CD4-positive, CD25-positive, alpha-beta regulatory T cell (primary cell): Measurements from ENCODE around the gene GMPR2. TPM values are rescaled to one million over a fixed set of nuclear protein-coding genes. Genes with fewer than 3 reads are reported as not detected.
"Not testable (repeated sequence)": the region's sequence is repeated elsewhere in the genome, so short reads cannot be mapped to it uniquely, and the experiment has no call there.

ENCODE experiments used
- ATAC-seq, 2 donors: fragments of 150-1000 bp; cut with Tn5 transposase; one replicate each; pipeline ENCODE4 v1.10.0; 2021; ENCODE audit warnings: low read depth in 2 of 2, moderate number of reproducible peaks in 2 of 2, moderate library complexity in 1 of 2
- DNase-seq, 3 donors: peaks; one replicate each; pipeline versions ENCODE4 v3.0.0 to v3.0.0-alpha.2; 2012 to 2022; ENCODE audit warnings: mixed read lengths in 1 of 3
- H3K27ac ChIP-seq: one replicate; pipeline ENCODE4 v1.7.0; 2013; ENCODE audit warnings: mild to moderate bottlenecking, low read length; ENCODE audit not compliant: insufficient read depth, poor library complexity, severe bottlenecking
- H3K27me3 ChIP-seq: one replicate; pipeline ENCODE4 v1.7.0; 2013; ENCODE audit warnings: low read length; ENCODE audit not compliant: control insufficient read depth, insufficient read depth
- H3K36me3 ChIP-seq: one replicate; pipeline ENCODE4 v1.7.0; 2013; ENCODE audit warnings: mild to moderate bottlenecking, low read length, moderate library complexity; ENCODE audit not compliant: control insufficient read depth, insufficient read depth
- H3K4me1 ChIP-seq: 2 replicates; pipeline ENCODE4 v1.7.0; 2013; ENCODE audit warnings: mild to moderate bottlenecking, low read length; ENCODE audit not compliant: insufficient read depth, control insufficient read depth, poor library complexity, severe bottlenecking
- H3K4me3 ChIP-seq: one replicate; pipeline ENCODE4 v1.7.0; 2013; ENCODE audit warnings: low read depth, mild to moderate bottlenecking, low read length, moderate library complexity
- H3K9me3 ChIP-seq, 2 experiments: 1 replicate in 1 of 2; 2 replicates in 1 of 2; pipeline ENCODE4 v1.7.0; 2013; ENCODE audit warnings: low read length in 2 of 2, mild to moderate bottlenecking in 1 of 2, moderate library complexity in 1 of 2; ENCODE audit not compliant: control insufficient read depth in 2 of 2
- H3K27ac Mint-ChIP-seq, 3 donors: one replicate each; pipeline ENCODE4 v1.8.0; 2020 to 2022; ENCODE audit warnings: mild to moderate bottlenecking in 3 of 3, mixed read lengths in 3 of 3, moderate library complexity in 2 of 3
- H3K27me3 Mint-ChIP-seq: one replicate; pipeline ENCODE4 v1.8.0; 2022; ENCODE audit warnings: mild to moderate bottlenecking, mixed read lengths
- H3K36me3 Mint-ChIP-seq: one replicate; pipeline ENCODE4 v1.8.0; 2020; ENCODE audit warnings: mixed read lengths
- H3K4me1 Mint-ChIP-seq, 4 donors: one replicate each; pipeline ENCODE4 v1.8.0; 2020 to 2022; ENCODE audit warnings: mixed read lengths in 4 of 4, mild to moderate bottlenecking in 1 of 4
- H3K4me3 Mint-ChIP-seq, 4 donors: one replicate each; pipeline ENCODE4 v1.8.0; 2020 to 2022; ENCODE audit warnings: mild to moderate bottlenecking in 4 of 4, mixed read lengths in 4 of 4, moderate library complexity in 3 of 4
- H3K9me3 Mint-ChIP-seq, 7 donors: one replicate each; pipeline ENCODE4 v1.8.0; 2020 to 2022; ENCODE audit warnings: mixed read lengths in 7 of 7, mild to moderate bottlenecking in 3 of 7, moderate library complexity in 2 of 7
- polyA plus RNA-seq, 4 donors: library from polyadenylated mRNA; unstranded; fragments of 300-500 nt; fragmentation: Illumina TruSeq; gene quantifications; one replicate each; pipeline ENCODE4 v1.2.3, GENCODE V29; 2021
- total RNA-seq: library from RNA; stranded (reverse); gene quantifications from one replicate; pipeline ENCODE4 v1.2.3, GENCODE V29; 2022

The GMPR2 gene
- total and polyA plus RNA-seq, 5 donors from 2014 or later, result 49.0 to 117 (median 111) TPM

DNA sequence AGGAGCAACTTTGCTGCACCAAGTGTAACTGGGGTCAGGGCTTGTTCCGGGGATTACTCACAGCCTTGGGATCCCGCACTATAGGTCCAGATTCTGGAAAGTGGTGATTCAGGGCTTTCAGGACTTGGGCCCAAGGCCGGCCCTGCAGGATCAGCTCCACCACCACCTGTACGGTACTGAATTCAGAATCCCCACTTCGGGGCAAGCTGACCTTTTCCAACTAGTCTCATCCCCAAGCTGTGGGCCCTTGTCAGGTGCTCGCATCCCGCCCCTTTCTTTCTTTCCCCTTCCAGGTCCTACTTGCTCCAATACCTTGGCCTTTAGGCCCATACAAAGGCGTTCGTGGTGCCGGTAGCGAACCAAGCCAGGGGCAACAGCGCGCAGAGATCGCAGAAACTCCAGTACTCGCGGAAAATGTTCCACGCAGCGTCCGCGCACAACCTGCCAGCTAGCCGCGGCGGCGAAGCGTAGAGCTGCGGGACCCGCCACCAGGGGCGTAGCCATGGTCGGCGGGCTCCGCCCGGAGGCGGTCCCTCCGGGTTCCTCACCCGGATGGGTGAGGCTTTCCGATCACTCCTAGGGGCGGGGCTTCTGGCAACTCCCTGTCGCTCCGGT, 9.2 kb downstream of the GMPR2 start:
- peak overlapping the region; percentile 85 for H3K4me3 ChIP-seq
- peak overlapping the region; percentile 99 for H3K27ac ChIP-seq

DNA sequence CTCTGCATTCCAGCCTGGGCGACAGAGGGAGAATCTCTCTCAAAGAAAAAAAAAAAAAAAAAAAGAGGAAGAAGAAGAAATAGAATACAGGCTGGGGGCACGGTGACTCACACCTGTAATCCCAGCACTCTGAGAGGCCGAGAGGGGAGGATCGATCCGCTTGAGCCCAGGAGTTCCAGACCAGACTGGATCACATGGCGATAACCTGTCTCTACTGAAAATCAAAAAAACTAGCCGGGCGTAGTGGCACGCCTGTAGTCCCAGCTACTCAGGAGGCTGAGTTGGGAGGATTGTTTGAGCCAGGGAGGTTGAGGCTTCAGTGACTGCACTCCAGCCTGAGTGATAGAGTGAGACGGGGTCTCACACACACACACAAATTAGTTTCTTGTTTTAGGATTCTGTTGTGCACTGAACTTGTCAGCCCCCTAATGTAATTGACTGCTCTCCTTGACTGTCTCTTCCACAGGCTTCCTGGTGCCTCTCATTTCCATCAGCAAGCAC, 10.7 kb downstream of the GMPR2 start:
- Histone ChIP-seq H3K27ac (peak overlapping the region; percentile 99), H3K4me3 (peak overlapping the region; percentile 85), H3K27me3 (no peaks in the 10 kb centered on the region), H3K36me3 (peaks cover 27% of the 10 kb centered on the region), H3K9me3 (no peaks in the 10 kb centered on the region), H3K4me1 (peaks cover 58% of the 10 kb centered on the region)
- peak overlapping the region; percentile 89 to 99 (median 99) for H3K4me3 Mint-ChIP-seq
- no peaks in the 10 kb centered on the region for H3K9me3 Mint-ChIP-seq
- H3K4me1 Mint-ChIP-seq, result peaks cover 11 to 68% (median 48%) of the 10 kb centered on the region in 4 donors
- DNase-seq, result no peak
- peaks cover 7% of the 10 kb centered on the region for H3K27me3 Mint-ChIP-seq
- H3K36me3 Mint-ChIP-seq, result peaks cover 12% of the 10 kb centered on the region
- ATAC-seq, result no peak
- H3K27ac Mint-ChIP-seq, result peak overlapping the region; percentile 100

More for the DNA sequence above, 9.2 kb downstream of the GMPR2 start:
- H3K36me3 ChIP-seq, result peaks cover 41% of the 10 kb centered on the region
- H3K27me3 ChIP-seq, result no peaks in the 10 kb centered on the region
- H3K4me1 ChIP-seq, result peaks cover 49% of the 10 kb centered on the region
- ATAC-seq (peak; percentile 82 to 84), DNase-seq (peak; percentile 91 to 97 (median 96))
- Mint-ChIP-seq H3K4me1 (peaks cover 9 to 74% (median 56%) of the 10 kb centered on the region in 4 donors), H3K36me3 (peaks cover 27% of the 10 kb centered on the region), H3K9me3 (no peaks in the 10 kb centered on the region), H3K27ac (peak overlapping the region; percentile 100), H3K27me3 (peaks cover 7% of the 10 kb centered on the region), H3K4me3 (peak overlapping the region; percentile 89 to 99 (median 99))
- no peaks in the 10 kb centered on the region for H3K9me3 ChIP-seq

DNA sequence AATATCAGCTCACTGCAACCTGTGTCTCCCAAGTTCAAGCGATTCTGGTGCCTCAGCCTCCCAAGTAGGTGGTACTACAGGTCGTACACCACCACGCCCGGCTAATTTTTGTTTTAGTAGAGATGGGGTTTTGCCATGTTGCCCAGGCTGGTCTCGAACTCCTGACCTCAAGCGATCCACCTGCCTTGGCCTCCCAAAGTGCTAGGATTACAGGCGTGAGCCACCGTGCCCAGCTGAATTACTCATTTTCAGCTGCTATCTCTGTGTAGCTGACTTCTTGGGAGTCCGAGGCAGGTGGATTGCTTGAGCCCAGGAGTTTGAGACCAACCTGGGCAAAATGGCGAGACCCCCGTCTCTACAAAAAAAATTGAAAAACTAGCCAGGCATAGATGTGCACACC, 12.6 kb downstream of the GMPR2 start:
- H3K36me3 ChIP-seq, H3K27ac ChIP-seq, H3K4me3 ChIP-seq, H3K27me3 Mint-ChIP-seq, H3K9me3 ChIP-seq, H3K36me3 Mint-ChIP-seq, H3K27me3 ChIP-seq, ATAC-seq, DNase-seq, H3K9me3 Mint-ChIP-seq: not testable (repeated sequence)
- Mint-ChIP-seq H3K4me3 (peak overlapping the region in 2 of 4 donors; percentile 77 to 88), H3K4me1 (peaks cover 5 to 50% (median 30%) of the 10 kb centered on the region in 4 donors), H3K27ac (peak overlapping the region in 2 of 3 donors; percentile 78 to 84)
- peaks cover 44% of the 10 kb centered on the region for H3K4me1 ChIP-seq

GRCh38 chr14:24246765-24247212, 14.1 kb downstream of the GMPR2 start:
- Histone ChIP-seq H3K4me1 (peaks cover 30% of the 10 kb centered on the region), H3K27ac (peak overlapping the region; percentile 72), H3K9me3 (no peaks in the 10 kb centered on the region), H3K4me3 (peak overlapping the region; percentile 62), H3K27me3 (no peaks in the 10 kb centered on the region), H3K36me3 (peaks cover 2% of the 10 kb centered on the region)
- peaks cover 5 to 41% (median 24%) of the 10 kb centered on the region in 4 donors for H3K4me1 Mint-ChIP-seq
- DNase-seq (peak in 2 of 3 donors; percentile 48 to 86), ATAC-seq (no peak)
- H3K27ac Mint-ChIP-seq, result peak overlapping the region; percentile 88 to 98 (median 95)
- H3K27me3 Mint-ChIP-seq, result peaks cover 7% of the 10 kb centered on the region
- no peaks in the 10 kb centered on the region for H3K9me3 Mint-ChIP-seq
- peaks cover 7% of the 10 kb centered on the region for H3K36me3 Mint-ChIP-seq
- peak overlapping the region; percentile 69 to 82 (median 78) for H3K4me3 Mint-ChIP-seq

- peak overlapping the region; percentile 77 to 98 (median 88) for H3K27ac Mint-ChIP-seq
- Histone ChIP-seq H3K36me3 (peaks cover 2% of the 10 kb centered on the region), H3K27me3 (no peaks in the 10 kb centered on the region), H3K27ac (peak overlapping the region; percentile 72), H3K9me3 (no peaks in the 10 kb centered on the region), H3K4me3 (no peak overlapping the region), H3K4me1 (peaks cover 27% of the 10 kb centered on the region)
- DNase-seq (no peak), ATAC-seq (no peak)
- peak overlapping the region; percentile 8 to 78 (median 45) for H3K4me3 Mint-ChIP-seq
- peaks cover 4% of the 10 kb centered on the region for H3K27me3 Mint-ChIP-seq
- peaks cover 7% of the 10 kb centered on the region for H3K36me3 Mint-ChIP-seq
- no peaks in the 10 kb centered on the region for H3K9me3 Mint-ChIP-seq
- peaks cover 5 to 35% (median 21%) of the 10 kb centered on the region in 4 donors for H3K4me1 Mint-ChIP-seq
These were observed 14.7 kb downstream of the GMPR2 start for GRCh38 chr14:24247422-24247821.

DNA sequence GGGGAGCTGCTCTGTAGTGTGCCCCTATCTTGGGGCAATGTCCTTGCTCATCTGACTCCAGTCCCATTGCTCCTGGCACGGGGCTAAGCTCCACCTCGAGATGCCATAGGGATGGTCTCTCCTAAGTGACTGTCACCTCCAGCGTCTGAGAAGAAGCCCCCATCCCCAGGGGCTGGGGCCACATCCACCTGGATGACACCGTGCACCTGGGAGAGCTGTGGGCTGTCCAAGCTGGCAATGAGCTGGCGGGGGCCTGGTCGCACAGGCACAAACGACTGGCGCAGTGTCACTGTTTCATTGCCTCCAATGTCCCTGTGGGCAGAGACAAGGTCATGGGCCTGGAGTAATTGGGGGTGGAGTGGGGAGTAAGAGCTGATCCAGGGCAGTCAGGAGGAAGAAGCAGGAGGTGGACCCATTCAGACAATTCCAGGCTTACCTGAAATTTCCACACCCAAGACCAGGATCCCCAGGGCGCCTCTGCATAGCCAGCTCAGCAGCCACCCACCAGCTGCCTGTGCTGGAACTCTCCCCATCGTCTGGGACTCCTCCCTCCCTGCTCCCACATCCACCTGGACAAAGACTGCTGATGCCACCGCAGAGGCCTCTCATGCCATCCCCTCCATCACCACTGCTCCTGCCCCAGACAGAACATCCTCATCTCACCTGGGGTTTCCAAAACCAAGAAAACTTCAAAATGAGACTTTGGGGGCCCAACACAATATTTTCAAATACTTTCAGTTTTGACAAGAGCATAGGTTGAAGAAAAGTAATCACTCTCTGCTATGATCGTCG, 16.7 kb downstream of the GMPR2 start:
- Mint-ChIP-seq H3K27me3 (no peaks in the 10 kb centered on the region), H3K4me3 (peak overlapping the region in 1 of 4 donors; percentile 58), H3K9me3 (no peaks in the 10 kb centered on the region), H3K27ac (no peak overlapping the region), H3K4me1 (peaks cover 5 to 20% (median 12%) of the 10 kb centered on the region in 4 donors), H3K36me3 (peaks cover 15% of the 10 kb centered on the region)
- H3K9me3 ChIP-seq, result no peaks in the 10 kb centered on the region
- H3K27ac ChIP-seq, result no peak overlapping the region
- H3K4me1 ChIP-seq, result peaks cover 13% of the 10 kb centered on the region
- H3K36me3 ChIP-seq, result peaks cover 6% of the 10 kb centered on the region
- no peak for DNase-seq
- H3K4me3 ChIP-seq, result no peak overlapping the region
- ATAC-seq, result no peak
- no peaks in the 10 kb centered on the region for H3K27me3 ChIP-seq

DNA sequence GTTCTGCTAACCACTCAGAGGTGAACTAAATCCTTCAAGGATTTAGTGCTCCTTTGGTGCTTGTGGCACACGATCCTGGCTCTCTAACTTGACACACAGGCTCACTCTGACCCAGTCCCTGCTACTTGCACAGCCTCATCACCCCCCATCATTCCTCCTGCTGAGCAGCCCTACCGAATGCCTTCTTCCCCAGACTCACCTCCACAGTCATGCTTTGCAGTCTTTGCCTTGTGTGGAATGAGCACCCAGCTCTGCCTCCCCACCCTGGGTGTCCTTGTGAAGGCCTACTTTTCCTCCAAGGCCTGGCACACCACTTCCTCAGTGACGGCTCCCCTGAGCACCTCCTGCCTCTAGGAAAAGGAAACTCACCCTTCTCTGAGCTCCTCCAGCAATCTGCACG, 17.6 kb downstream of the GMPR2 start:
- no peak overlapping the region for H3K27ac ChIP-seq
- no peak for DNase-seq

More for the DNA sequence above, 17.6 kb downstream of the GMPR2 start:
- peaks cover 5 to 17% (median 11%) of the 10 kb centered on the region in 4 donors for H3K4me1 Mint-ChIP-seq
- no peak for ATAC-seq
- no peaks in the 10 kb centered on the region for H3K9me3 Mint-ChIP-seq
- peak overlapping the region in 1 of 3 donors; percentile 34 for H3K27ac Mint-ChIP-seq
- Histone ChIP-seq H3K27me3 (no peaks in the 10 kb centered on the region), H3K4me1 (peaks cover 13% of the 10 kb centered on the region), H3K36me3 (peaks cover 10% of the 10 kb centered on the region), H3K9me3 (no peaks in the 10 kb centered on the region), H3K4me3 (no peak overlapping the region)
- H3K27me3 Mint-ChIP-seq, result no peaks in the 10 kb centered on the region
- H3K4me3 Mint-ChIP-seq, result peak overlapping the region in 1 of 4 donors; percentile 58
- H3K36me3 Mint-ChIP-seq, result peaks cover 16% of the 10 kb centered on the region
